Adipocyte (in vitro differentiated cells): Measurements from ENCODE around the gene CHRND.
A peak's percentile ranks its signal among the peaks of the same experiment; 100 is the strongest.

Experiments used
- DNase-seq: peaks from one replicate; pipeline ENCODE4 v3.0.0-alpha.2; 2015; ENCODE audit warnings: low read depth
- H3K27me3 ChIP-seq: replicated peaks from 2 replicates; pipeline ENCODE4 v1.7.0; 2013; ENCODE audit warnings: mild to moderate bottlenecking, low read length, moderate library complexity; ENCODE audit not compliant: control insufficient read depth, insufficient read depth
- H3K36me3 ChIP-seq: 2 replicates; pipeline ENCODE4 v1.7.0; 2013; ENCODE audit warnings: low read length, mild to moderate bottlenecking, moderate library complexity; ENCODE audit not compliant: control insufficient read depth, insufficient read depth, severe bottlenecking
- H3K4me1 ChIP-seq: 2 replicates; pipeline ENCODE4 v1.7.0; 2013; ENCODE audit warnings: mild to moderate bottlenecking, low read length, moderate library complexity; ENCODE audit not compliant: control insufficient read depth, insufficient read depth
- H3K4me3 ChIP-seq: 2 replicates; pipeline ENCODE4 v1.7.0; 2013; ENCODE audit warnings: mild to moderate bottlenecking, low read length, moderate library complexity
- H3K9ac ChIP-seq: 2 replicates; pipeline ENCODE4 v1.7.0; 2013; ENCODE audit warnings: mild to moderate bottlenecking, low read length, moderate library complexity
- H3K9me3 ChIP-seq: 2 replicates; pipeline ENCODE4 v1.7.0; 2013; ENCODE audit warnings: mild to moderate bottlenecking, low read length, moderate library complexity; ENCODE audit not compliant: control insufficient read depth

Gene CHRND

GRCh38 chr2:232541961-232542714, 16.2 kb downstream of the CHRND start:
- H3K36me3 ChIP-seq = no peaks in the 10 kb centered on the region

GRCh38 chr2:232542715-232543467, 16.9 kb downstream of the CHRND start:
- Histone ChIP-seq H3K4me3 (no peak overlapping the region), H3K36me3 (peaks cover 2% of the 10 kb centered on the region), H3K4me1 (no peaks in the 10 kb centered on the region), H3K9me3 (no peaks in the 10 kb centered on the region), H3K9ac (no peak overlapping the region), H3K27me3 (peaks cover 15% of the 10 kb centered on the region)
- DNase-seq = no peak

More at GRCh38 chr2:232541961-232542714, 16.2 kb downstream of the CHRND start:
- Histone ChIP-seq H3K9me3 (no peaks in the 10 kb centered on the region), H3K27me3 (peaks cover 21% of the 10 kb centered on the region), H3K4me3 (no peak overlapping the region), H3K4me1 (no peaks in the 10 kb centered on the region), H3K9ac (no peak overlapping the region)
- no peak for DNase-seq

DNA sequence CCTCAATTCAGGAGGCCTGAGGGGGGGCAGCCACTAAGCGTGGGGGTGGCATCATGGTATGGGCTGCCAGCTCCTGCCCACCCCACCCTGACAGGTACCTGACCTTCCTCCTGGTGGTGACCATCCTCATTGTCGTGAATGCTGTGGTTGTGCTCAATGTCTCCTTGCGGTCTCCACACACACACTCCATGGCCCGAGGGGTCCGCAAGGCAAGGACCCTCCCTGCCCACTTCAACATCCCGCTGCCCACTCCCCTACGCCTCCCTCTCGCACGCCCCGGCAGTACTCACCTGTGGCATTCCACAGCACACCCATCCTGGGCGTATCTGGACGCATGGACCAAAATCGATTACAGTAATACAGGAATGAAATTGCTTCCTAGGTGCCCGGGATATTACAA, 17.5 kb downstream of the CHRND start:
- H3K9me3 ChIP-seq = no peaks in the 10 kb centered on the region
- H3K4me3 ChIP-seq = no peak overlapping the region
- H3K4me1 ChIP-seq = no peaks in the 10 kb centered on the region

GRCh38 chr2:232543928-232544631, 18.1 kb downstream of the CHRND start:
- no peak for DNase-seq
- Histone ChIP-seq H3K4me3 (no peak overlapping the region), H3K9me3 (no peaks in the 10 kb centered on the region), H3K4me1 (no peaks in the 10 kb centered on the region), H3K27me3 (peaks cover 7% of the 10 kb centered on the region), H3K9ac (no peak overlapping the region), H3K36me3 (peaks cover 2% of the 10 kb centered on the region)

More for the DNA sequence above, 17.5 kb downstream of the CHRND start:
- Histone ChIP-seq H3K9ac (no peak overlapping the region), H3K27me3 (peaks cover 9% of the 10 kb centered on the region), H3K36me3 (peaks cover 2% of the 10 kb centered on the region)
- DNase-seq = no peak

DNA sequence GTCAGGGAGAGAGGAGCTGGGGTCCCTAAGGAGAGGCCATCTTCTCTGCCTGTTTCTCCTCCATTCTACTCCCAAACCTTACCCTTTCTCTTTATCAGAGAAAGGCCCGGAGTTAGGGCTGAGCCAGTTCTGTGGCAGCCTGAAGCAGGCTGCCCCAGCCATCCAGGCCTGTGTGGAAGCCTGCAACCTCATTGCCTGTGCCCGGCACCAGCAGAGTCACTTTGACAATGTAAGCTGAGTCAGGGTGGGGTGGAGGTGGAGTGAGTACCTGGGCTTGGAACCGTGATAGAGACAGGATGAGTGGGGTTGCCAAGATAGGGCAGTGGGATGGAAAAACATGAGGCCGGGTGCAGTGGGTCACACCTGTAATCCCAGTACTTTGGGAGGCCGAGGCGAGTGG, 18.7 kb downstream of the CHRND start:
- DNase-seq = no peak
- Histone ChIP-seq H3K27me3 (peaks cover 4% of the 10 kb centered on the region), H3K4me1 (peaks cover 4% of the 10 kb centered on the region), H3K36me3 (peaks cover 2% of the 10 kb centered on the region), H3K4me3 (no peak overlapping the region), H3K9ac (no peak overlapping the region), H3K9me3 (no peaks in the 10 kb centered on the region)

- Histone ChIP-seq H3K4me3 (no peak overlapping the region), H3K9me3 (no peaks in the 10 kb centered on the region), H3K27me3 (no peaks in the 10 kb centered on the region), H3K4me1 (peaks cover 7% of the 10 kb centered on the region), H3K9ac (no peak overlapping the region), H3K36me3 (peaks cover 2% of the 10 kb centered on the region)
- DNase-seq = no peak
Observed at GRCh38 chr2:232545511-232546375, 19.8 kb downstream of the CHRND start.

DNA sequence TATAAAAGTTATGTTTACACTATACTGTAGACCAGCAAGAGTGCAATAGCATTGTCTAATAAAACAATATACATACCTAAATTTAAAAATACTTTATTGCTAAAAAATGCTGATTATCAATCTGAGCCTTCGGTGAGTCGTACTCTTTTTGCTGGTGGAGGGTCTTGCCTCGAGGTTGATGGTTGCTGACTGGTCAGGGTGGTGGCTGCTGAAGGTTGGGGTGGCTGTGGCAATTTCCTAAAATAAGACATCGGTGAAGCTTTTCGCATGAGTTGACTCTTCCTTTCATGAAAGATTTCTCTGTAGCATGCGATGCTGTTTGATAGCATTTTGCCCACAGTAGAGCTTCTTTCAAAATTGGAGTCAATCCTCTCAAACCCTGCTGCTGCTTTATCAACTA, 22.0 kb downstream of the CHRND start:
- DNase-seq = no peak
- no peaks in the 10 kb centered on the region for H3K9me3 ChIP-seq
- no peaks in the 10 kb centered on the region for H3K27me3 ChIP-seq
- no peak overlapping the region for H3K9ac ChIP-seq
- H3K4me1 ChIP-seq = peaks cover 14% of the 10 kb centered on the region
- no peak overlapping the region for H3K4me3 ChIP-seq
- peaks cover 6% of the 10 kb centered on the region for H3K36me3 ChIP-seq

- no peaks in the 10 kb centered on the region for H3K9me3 ChIP-seq
- no peaks in the 10 kb centered on the region for H3K27me3 ChIP-seq
- H3K36me3 ChIP-seq = peaks cover 9% of the 10 kb centered on the region
- no peak for DNase-seq
- H3K4me3 ChIP-seq = peak overlapping the region; percentile 90
- peaks cover 14% of the 10 kb centered on the region for H3K4me1 ChIP-seq
- peak overlapping the region; percentile 98 for H3K9ac ChIP-seq
Observed at GRCh38 chr2:232549655-232550353, 23.8 kb downstream of the CHRND start.

GRCh38 chr2:232550354-232551249, 24.6 kb downstream of the CHRND start, which contains the start of the genes EIF4E2 and TIGD1:
Gene EIF4E2 (plus strand): TSS chr2:232550689. CDS start chr2:232550725, 36 bp downstream.
Gene TIGD1 (minus strand): TSS chr2:232550557. CDS start chr2:232549882, 675 bp downstream.
- peak within 1 kb of the TSS; percentile 90 for H3K4me3 ChIP-seq
- H3K9ac ChIP-seq = peak within 1 kb of the TSS; percentile 98
- H3K27me3 ChIP-seq = no peaks in the 10 kb centered on the region
- DNase-seq = peak; percentile 97
- no peaks in the 10 kb centered on the region for H3K9me3 ChIP-seq
- peaks cover 9% of the 10 kb centered on the region for H3K36me3 ChIP-seq
- peaks cover 14% of the 10 kb centered on the region for H3K4me1 ChIP-seq
